ENCODE data around the gene TNFAIP1. TPM values are rescaled to one million over a fixed set of nuclear protein-coding genes. Genes with fewer than 3 reads are reported as not detected.
A peak's percentile ranks its signal among the peaks of the same experiment; 100 is the strongest.
"Not testable (repeated sequence)": the region's sequence is repeated elsewhere in the genome, so short reads cannot be mapped to it uniquely, and the experiment has no call there.

TNFAIP1 gene
- total and polyA plus RNA-seq, 4 donors, result 25.1 to 56.0 (median 51.6) TPM

DNA sequence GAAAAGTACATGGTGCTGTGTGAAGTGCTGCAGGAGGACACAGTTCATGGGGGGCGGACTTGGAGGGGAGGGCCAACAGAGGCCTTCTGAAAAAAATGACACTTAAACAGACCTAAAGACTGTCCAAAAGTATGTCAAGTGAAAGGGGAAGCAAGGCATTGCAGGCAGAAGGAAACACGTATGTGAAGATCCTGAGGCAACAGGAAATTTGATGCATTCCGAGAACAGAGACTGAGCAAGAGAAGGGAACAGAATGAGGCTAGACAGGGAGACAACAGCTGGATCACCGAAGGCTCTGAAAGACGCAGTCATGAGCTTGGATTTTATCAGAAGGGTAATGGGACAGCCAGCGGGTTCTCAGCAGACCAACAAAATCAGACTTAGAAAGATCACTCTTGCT lies 1.4 kb upstream of the TNFAIP1 start:
- peak overlapping the region; percentile 96 for H3K4me3 ChIP-seq (ENCODE audit: low read depth, low read length)
- 72% methylated on average over 5 of the region's 6 CpGs for WGBS (ENCODE audit: insufficient coverage)

DNA sequence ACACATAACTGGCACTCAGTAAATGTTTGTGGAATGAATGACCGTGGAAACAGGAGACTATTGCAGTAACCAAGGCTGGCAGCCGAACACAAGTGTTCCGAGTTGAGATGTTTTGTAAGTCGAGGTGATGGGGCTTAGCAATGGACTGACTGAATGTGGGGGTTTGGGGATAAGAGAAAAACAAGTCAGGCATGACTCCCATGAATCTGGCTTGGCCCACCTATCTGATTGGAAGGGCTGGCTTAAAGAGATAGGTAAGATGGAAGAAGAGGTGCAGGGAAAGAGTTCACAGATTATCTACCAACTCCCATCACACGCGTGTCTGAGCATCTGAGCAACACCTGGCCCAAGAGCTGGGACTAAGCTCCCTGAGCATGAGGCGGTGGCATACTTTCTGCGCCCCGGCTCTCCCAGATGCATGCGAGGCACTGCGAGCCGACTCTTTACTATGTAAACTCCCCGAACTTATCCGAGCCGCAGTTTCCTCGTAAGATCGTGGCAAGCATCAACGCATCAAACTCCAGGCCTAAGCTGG lies 828 bp upstream of the TNFAIP1 start:
- Histone ChIP-seq H3K9me3 (ENCODE audit: control insufficient read depth, insufficient read depth, low read length) (no peaks in the 10 kb centered on the region), H3K27ac (ENCODE audit: low read depth, low read length) (peak overlapping the region; percentile 98), H3K4me1 (ENCODE audit: control insufficient read depth, insufficient read depth, low read length) (peaks cover 21% of the 10 kb centered on the region), H3K27me3 (ENCODE audit: control insufficient read depth, insufficient read depth, low read length) (no peaks in the 10 kb centered on the region), H3K4me3 (ENCODE audit: low read depth, low read length) (peak overlapping the region; percentile 96), H3K36me3 (ENCODE audit: control insufficient read depth, insufficient read depth, low read length) (peaks cover 32% of the 10 kb centered on the region)
- no peak for DNase-seq (ENCODE audit: low read depth in 4 of 6, low spot score in 6 of 6)
- 11% methylated on average over 18 of the region's 18 CpGs for whole genome bisulfite sequencing (ENCODE audit: insufficient coverage)

More for the DNA sequence above, 1.4 kb upstream of the TNFAIP1 start:
- no peak for DNase-seq (ENCODE audit: low read depth in 4 of 6, low spot score in 6 of 6)
- H3K27me3 ChIP-seq (ENCODE audit: control insufficient read depth, insufficient read depth, low read length), result no peaks in the 10 kb centered on the region
- peaks cover 30% of the 10 kb centered on the region for H3K36me3 ChIP-seq (ENCODE audit: control insufficient read depth, insufficient read depth, low read length)
- H3K9me3 ChIP-seq (ENCODE audit: control insufficient read depth, insufficient read depth, low read length), result no peaks in the 10 kb centered on the region
- peaks cover 21% of the 10 kb centered on the region for H3K4me1 ChIP-seq (ENCODE audit: control insufficient read depth, insufficient read depth, low read length)
- H3K27ac ChIP-seq (ENCODE audit: low read depth, low read length), result peak overlapping the region; percentile 98

DNA sequence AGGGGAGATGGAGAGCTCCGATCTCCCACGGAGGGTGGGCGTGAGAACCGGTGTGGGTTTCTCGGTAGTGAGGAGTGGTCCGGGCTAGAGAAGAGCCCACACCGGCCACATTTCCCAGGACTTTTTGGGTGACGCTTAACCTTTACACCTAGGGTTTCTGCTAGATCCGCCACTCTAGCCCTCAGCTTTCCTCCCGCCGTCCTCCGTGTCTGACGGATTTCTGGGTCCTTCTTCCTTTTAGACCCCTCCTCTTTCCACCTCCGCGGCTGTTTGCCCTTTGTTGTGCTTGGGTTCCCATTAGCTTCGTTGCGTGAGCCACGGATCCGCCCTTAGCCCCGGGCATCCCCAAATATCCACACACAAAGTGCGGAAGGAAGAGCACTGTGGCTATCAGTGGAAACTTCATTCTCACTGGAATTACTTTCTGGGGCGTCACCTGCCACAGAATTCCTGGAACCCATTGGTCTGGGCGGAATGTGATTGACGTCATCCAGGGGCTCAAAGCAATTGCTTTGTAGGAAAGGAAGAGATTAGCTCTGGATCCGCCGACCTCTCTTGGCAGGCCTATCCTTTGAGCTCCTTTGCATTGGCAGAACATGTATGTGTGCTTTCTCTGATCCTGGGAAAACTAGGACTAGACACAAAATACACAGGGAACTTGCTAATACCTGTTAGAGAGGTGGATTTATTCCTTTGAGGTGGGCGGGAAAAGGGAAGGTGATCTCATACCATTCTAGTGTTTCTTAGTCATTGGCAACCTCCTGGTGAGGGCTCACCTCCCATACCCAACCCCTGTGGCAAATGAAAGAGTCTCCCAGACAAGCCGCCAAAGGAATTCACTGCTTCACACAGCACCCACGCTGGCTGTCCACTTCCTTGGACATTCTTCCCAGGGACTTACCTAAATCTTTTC lies 654 bp downstream of the TNFAIP1 start:
- WGBS (ENCODE audit: insufficient coverage), result 2% methylated on average over 22 of the region's 29 CpGs
- no peaks in the 10 kb centered on the region for H3K27me3 ChIP-seq (ENCODE audit: control insufficient read depth, insufficient read depth, low read length)
- peaks cover 35% of the 10 kb centered on the region for H3K36me3 ChIP-seq (ENCODE audit: control insufficient read depth, insufficient read depth, low read length)
- H3K9me3 ChIP-seq (ENCODE audit: control insufficient read depth, insufficient read depth, low read length), result no peaks in the 10 kb centered on the region
- H3K4me1 ChIP-seq (ENCODE audit: control insufficient read depth, insufficient read depth, low read length), result peaks cover 21% of the 10 kb centered on the region
- H3K4me3 ChIP-seq (ENCODE audit: low read depth, low read length), result peak overlapping the region; percentile 96
- DNase-seq (ENCODE audit: low read depth in 4 of 6, low spot score in 6 of 6), result peak in 4 of 6 donors; percentile 49 to 89 (median 68)
- peak overlapping the region; percentile 98 for H3K27ac ChIP-seq (ENCODE audit: low read depth, low read length)

DNA sequence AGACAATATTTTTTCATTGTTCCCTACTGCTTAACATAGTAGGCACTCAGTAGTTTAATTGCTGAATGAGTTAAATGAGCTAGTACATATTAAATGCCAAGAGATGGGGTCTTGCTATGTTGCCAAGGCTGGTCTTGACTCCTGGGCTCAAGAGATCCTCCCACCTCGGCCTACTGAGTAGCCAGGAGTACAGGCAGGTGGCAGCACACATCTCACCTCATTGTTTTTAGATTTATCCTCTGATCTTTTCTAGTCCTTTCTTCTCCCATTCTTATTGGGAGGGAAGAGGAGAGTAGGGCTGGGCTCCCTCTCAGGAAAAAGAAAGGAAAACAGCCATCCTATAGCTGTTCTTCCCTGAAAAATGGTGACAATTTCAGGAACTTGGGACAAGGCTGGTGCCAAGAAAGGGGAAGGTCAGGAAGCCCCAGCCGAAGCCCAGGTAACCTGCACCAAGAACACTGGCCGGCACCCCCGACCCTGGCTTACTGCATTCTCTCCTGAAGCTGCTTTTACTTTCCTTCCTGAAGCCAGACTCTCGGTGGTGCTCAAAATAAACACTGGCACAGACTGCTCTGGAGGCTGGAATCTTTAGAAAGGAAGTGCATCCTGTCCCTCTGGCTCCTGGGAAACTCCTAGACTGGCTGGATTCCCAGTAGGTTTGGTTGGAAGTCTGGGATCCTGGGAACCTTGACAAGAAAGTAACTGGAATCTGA lies 2.7 kb downstream of the TNFAIP1 start:
- no peaks in the 10 kb centered on the region for H3K27me3 ChIP-seq (ENCODE audit: control insufficient read depth, insufficient read depth, low read length)
- H3K4me1 ChIP-seq (ENCODE audit: control insufficient read depth, insufficient read depth, low read length), result peaks cover 21% of the 10 kb centered on the region
- no peak overlapping the region for H3K4me3 ChIP-seq (ENCODE audit: low read depth, low read length)
- no peak overlapping the region for H3K27ac ChIP-seq (ENCODE audit: low read depth, low read length)
- 87% methylated on average over 4 of the region's 5 CpGs for WGBS (ENCODE audit: insufficient coverage)
- no peak for DNase-seq (ENCODE audit: low read depth in 4 of 6, low spot score in 6 of 6)
- H3K9me3 ChIP-seq (ENCODE audit: control insufficient read depth, insufficient read depth, low read length), result no peaks in the 10 kb centered on the region
- H3K36me3 ChIP-seq (ENCODE audit: control insufficient read depth, insufficient read depth, low read length), result peaks cover 46% of the 10 kb centered on the region

DNA sequence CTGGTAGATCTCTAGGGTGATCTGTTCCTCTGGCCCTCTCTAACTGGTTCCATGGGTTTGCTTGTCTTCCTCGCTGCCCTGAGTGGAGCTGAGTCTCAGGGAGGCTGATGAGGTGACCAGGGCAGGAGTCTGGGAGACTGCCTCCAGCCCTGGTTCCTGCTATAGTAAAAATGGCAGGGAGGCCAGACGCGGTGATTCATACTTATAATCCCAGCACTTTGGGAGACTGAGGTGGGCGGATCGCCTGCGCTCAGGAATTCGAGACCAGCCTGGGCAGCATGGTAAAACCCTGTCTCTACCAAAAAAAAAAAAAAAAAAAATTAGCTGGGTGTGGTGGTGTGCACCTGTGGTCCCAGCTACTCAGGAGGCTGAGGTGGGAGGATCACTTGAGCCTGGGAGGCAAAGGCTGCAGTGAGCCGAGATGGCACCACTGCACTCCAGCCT lies 3.2 kb downstream of the TNFAIP1 start:
- not testable (repeated sequence) for H3K27me3 ChIP-seq (ENCODE audit: control insufficient read depth, insufficient read depth, low read length); H3K9me3 ChIP-seq (ENCODE audit: control insufficient read depth, insufficient read depth, low read length); H3K27ac ChIP-seq (ENCODE audit: low read depth, low read length); H3K4me3 ChIP-seq (ENCODE audit: low read depth, low read length); DNase-seq (ENCODE audit: low read depth in 4 of 6, low spot score in 6 of 6)
- H3K36me3 ChIP-seq (ENCODE audit: control insufficient read depth, insufficient read depth, low read length), result peaks cover 52% of the 10 kb centered on the region
- peaks cover 19% of the 10 kb centered on the region for H3K4me1 ChIP-seq (ENCODE audit: control insufficient read depth, insufficient read depth, low read length)
- 84% methylated on average over 4 of the region's 8 CpGs for WGBS (ENCODE audit: insufficient coverage)

DNA sequence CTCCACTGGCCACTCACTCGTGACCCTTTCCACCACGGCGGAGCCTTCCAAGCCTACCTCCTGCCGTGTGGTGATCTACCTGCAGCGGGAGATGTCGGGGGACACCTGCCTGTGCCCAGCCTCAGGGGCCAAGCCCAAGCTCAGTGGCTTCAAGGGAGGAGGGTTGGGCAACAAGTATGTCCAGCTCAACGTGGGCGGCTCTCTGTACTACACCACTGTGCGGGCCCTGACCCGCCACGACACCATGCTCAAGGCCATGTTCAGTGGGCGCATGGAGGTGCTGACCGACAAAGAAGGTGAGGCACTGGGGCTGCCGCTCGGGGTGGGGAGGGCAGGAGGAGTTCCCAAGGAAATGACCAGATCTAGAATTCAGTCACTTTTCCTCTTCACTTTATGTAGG lies 3.9 kb downstream of the TNFAIP1 start:
- WGBS (ENCODE audit: insufficient coverage), result 94% methylated on average over 9 of the region's 15 CpGs
- Histone ChIP-seq H3K4me1 (ENCODE audit: control insufficient read depth, insufficient read depth, low read length) (peaks cover 13% of the 10 kb centered on the region), H3K4me3 (ENCODE audit: low read depth, low read length) (no peak overlapping the region), H3K36me3 (ENCODE audit: control insufficient read depth, insufficient read depth, low read length) (peaks cover 59% of the 10 kb centered on the region), H3K27ac (ENCODE audit: low read depth, low read length) (no peak overlapping the region), H3K27me3 (ENCODE audit: control insufficient read depth, insufficient read depth, low read length) (no peaks in the 10 kb centered on the region), H3K9me3 (ENCODE audit: control insufficient read depth, insufficient read depth, low read length) (no peaks in the 10 kb centered on the region)
- no peak for DNase-seq (ENCODE audit: low read depth in 4 of 6, low spot score in 6 of 6)

DNA sequence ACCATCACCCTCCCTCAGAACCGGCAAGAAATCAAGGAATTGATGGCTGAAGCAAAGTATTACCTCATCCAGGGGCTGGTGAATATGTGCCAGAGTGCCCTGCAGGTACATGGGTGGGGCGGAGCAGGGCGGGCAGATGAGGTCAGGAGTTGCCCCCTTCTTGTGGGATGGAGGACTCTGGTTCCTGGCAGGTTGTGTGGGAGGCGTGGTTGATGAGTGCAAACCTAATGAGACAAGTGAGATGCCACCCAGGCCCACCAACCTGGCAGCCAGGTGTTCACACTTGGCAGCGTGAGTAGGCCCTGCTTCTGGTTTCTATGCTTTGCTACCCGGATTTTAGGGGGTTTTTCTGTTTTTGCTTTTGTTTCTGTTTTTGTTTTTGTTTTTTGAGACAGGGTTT lies 4.8 kb downstream of the TNFAIP1 start:
- peaks cover 8% of the 10 kb centered on the region for H3K4me1 ChIP-seq (ENCODE audit: control insufficient read depth, insufficient read depth, low read length)
- H3K4me3 ChIP-seq (ENCODE audit: low read depth, low read length), result no peak overlapping the region
- H3K36me3 ChIP-seq (ENCODE audit: control insufficient read depth, insufficient read depth, low read length), result peaks cover 67% of the 10 kb centered on the region
- H3K27me3 ChIP-seq (ENCODE audit: control insufficient read depth, insufficient read depth, low read length), result no peaks in the 10 kb centered on the region
- no peak for DNase-seq (ENCODE audit: low read depth in 4 of 6, low spot score in 6 of 6)
- H3K9me3 ChIP-seq (ENCODE audit: control insufficient read depth, insufficient read depth, low read length), result no peaks in the 10 kb centered on the region
- no peak overlapping the region for H3K27ac ChIP-seq (ENCODE audit: low read depth, low read length)
- WGBS (ENCODE audit: insufficient coverage), result 97% methylated on average over 6 of the region's 6 CpGs

DNA sequence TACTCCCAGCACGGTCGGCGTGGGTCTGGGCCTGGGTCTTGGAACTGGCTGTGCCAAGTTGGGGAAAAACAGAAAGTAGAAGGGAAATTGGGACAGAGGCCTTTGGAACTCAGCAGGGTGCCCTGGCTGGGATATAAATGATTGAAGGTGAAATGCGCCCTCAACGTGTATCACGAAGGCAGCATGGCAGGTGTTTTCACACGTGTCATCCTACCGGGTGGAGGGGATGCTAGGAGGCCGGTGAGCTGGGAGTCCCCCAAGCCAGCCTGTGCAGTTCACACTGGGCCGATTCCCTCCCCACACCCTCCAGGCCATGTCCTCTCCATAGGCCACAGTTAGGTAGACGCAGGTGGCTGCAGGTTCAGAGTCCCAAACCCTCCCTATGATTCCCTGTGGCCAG lies 6.0 kb downstream of the TNFAIP1 start:
- peaks cover 74% of the 10 kb centered on the region for H3K36me3 ChIP-seq (ENCODE audit: control insufficient read depth, insufficient read depth, low read length)
- DNase-seq (ENCODE audit: low read depth in 4 of 6, low spot score in 6 of 6), result no peak
- no peaks in the 10 kb centered on the region for H3K9me3 ChIP-seq (ENCODE audit: control insufficient read depth, insufficient read depth, low read length)
- H3K27ac ChIP-seq (ENCODE audit: low read depth, low read length), result no peak overlapping the region
- H3K27me3 ChIP-seq (ENCODE audit: control insufficient read depth, insufficient read depth, low read length), result no peaks in the 10 kb centered on the region
- 89% methylated on average over 8 of the region's 11 CpGs for WGBS (ENCODE audit: insufficient coverage)
- H3K4me3 ChIP-seq (ENCODE audit: low read depth, low read length), result no peak overlapping the region
- H3K4me1 ChIP-seq (ENCODE audit: control insufficient read depth, insufficient read depth, low read length), result peaks cover 2% of the 10 kb centered on the region

DNA sequence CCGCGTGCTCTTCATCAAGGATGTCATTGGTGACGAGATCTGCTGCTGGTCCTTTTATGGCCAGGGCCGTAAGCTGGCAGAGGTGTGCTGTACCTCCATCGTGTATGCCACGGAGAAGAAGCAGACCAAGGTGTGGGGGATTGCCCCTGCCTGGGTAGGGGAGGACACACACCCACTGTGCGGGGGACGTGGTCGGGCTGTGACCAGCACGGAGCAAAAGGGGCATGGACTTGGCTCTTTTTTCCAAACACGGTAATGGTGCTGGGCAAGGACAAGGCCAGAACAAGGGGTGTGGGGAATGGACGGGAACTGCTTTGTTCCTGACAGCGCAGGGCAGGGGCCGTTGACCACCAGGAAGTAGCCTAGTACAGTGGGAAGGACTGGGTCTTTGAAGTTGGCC lies 6.8 kb downstream of the TNFAIP1 start:
- 93% methylated on average over 14 of the region's 14 CpGs for WGBS (ENCODE audit: insufficient coverage)
- Histone ChIP-seq H3K9me3 (ENCODE audit: control insufficient read depth, insufficient read depth, low read length) (no peaks in the 10 kb centered on the region), H3K4me3 (ENCODE audit: low read depth, low read length) (no peak overlapping the region), H3K4me1 (ENCODE audit: control insufficient read depth, insufficient read depth, low read length) (peaks cover 1% of the 10 kb centered on the region), H3K36me3 (ENCODE audit: control insufficient read depth, insufficient read depth, low read length) (peaks cover 80% of the 10 kb centered on the region), H3K27ac (ENCODE audit: low read depth, low read length) (no peak overlapping the region), H3K27me3 (ENCODE audit: control insufficient read depth, insufficient read depth, low read length) (no peaks in the 10 kb centered on the region)
- no peak for DNase-seq (ENCODE audit: low read depth in 4 of 6, low spot score in 6 of 6)

All from spinal cord (tissue), 10 donors.